Measurements from ENCODE around the gene RBM14. TPM values are rescaled to one million over a fixed set of nuclear protein-coding genes. Genes with fewer than 3 reads are reported as not detected.

The RBM14 gene, protein sequence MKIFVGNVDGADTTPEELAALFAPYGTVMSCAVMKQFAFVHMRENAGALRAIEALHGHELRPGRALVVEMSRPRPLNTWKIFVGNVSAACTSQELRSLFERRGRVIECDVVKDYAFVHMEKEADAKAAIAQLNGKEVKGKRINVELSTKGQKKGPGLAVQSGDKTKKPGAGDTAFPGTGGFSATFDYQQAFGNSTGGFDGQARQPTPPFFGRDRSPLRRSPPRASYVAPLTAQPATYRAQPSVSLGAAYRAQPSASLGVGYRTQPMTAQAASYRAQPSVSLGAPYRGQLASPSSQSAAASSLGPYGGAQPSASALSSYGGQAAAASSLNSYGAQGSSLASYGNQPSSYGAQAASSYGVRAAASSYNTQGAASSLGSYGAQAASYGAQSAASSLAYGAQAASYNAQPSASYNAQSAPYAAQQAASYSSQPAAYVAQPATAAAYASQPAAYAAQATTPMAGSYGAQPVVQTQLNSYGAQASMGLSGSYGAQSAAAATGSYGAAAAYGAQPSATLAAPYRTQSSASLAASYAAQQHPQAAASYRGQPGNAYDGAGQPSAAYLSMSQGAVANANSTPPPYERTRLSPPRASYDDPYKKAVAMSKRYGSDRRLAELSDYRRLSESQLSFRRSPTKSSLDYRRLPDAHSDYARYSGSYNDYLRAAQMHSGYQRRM
- 49.9 and 64.6 TPM in 2 replicates for total RNA-seq

DNA sequence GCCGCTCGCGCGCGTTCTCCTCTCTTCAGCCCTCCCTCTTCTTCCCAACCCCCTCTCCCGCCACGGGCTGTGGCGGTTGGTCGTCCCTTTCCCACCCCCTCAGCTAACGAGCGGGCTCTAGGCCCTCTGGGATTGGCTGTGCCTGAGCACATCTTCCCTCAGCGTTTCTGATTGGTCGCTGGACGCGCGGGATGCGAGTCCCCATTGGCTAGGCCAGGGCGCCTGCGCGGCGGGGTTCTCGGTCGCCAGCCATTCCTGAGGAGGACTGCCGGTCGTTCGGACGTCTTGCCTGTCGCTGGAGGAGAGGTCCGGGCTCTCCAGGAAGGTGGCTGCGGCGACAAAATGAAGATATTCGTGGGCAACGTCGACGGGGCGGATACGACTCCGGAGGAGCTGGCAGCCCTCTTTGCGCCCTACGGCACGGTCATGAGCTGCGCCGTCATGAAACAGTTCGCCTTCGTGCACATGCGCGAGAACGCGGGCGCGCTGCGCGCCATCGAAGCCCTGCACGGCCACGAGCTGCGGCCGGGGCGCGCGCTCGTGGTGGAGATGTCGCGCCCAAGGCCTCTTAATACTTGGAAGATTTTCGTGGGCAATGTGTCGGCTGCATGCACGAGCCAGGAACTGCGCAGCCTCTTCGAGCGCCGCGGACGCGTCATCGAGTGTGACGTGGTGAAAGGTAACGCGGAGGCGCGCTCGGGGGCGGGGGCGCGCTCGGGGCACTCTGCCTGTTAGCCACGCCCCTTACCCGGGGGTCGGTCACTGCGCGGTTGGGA lies at the start of gene RBM14:
TSS of gene RBM14 (plus strand) at position 252 of the 776 bp plus-strand sequence. CDS start at position 343, 91 bp downstream.
- Histone ChIP-seq H3K36me3 (ENCODE audit: control insufficient read depth, insufficient read depth, low read length) (no peaks in the 10 kb centered on the region), H3K4me3 (ENCODE audit: low read depth, low read length) (peak within 1 kb of the TSS; percentile 88), H3K27me3 (ENCODE audit: control insufficient read depth, insufficient read depth, low read length) (no peaks in the 10 kb centered on the region)
- TF ChIP-seq, protein P1, sequence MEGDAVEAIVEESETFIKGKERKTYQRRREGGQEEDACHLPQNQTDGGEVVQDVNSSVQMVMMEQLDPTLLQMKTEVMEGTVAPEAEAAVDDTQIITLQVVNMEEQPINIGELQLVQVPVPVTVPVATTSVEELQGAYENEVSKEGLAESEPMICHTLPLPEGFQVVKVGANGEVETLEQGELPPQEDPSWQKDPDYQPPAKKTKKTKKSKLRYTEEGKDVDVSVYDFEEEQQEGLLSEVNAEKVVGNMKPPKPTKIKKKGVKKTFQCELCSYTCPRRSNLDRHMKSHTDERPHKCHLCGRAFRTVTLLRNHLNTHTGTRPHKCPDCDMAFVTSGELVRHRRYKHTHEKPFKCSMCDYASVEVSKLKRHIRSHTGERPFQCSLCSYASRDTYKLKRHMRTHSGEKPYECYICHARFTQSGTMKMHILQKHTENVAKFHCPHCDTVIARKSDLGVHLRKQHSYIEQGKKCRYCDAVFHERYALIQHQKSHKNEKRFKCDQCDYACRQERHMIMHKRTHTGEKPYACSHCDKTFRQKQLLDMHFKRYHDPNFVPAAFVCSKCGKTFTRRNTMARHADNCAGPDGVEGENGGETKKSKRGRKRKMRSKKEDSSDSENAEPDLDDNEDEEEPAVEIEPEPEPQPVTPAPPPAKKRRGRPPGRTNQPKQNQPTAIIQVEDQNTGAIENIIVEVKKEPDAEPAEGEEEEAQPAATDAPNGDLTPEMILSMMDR (IDR thresholded peaks at IDR 0.05; ENCODE audit: insufficient read depth, low read length, poor library complexity, severe bottlenecking): no peak
- DNase-seq (ENCODE audit: low read depth): peak; percentile 93

DNA sequence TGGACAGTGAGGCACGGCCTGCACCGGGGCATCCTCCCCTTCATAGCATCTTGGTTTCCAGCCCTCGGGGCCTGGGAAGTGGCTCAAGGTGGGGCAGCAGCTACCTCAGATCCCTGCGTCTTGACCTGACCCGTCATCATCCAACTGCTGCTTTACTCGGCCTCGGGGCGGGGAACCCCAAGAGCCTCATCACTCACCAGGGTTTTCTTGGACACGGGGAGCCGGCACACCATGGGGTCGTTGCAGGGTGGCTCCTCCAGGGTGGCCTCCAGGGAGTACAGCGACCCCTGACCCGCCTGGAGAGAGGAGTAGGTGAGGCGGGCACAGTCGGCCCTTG lies 48.7 kb upstream of the RBM14 start:
- no peak for DNase-seq (ENCODE audit: low read depth)
- Histone ChIP-seq H3K27me3 (ENCODE audit: control insufficient read depth, insufficient read depth, low read length) (peaks cover 8% of the 10 kb centered on the region), H3K36me3 (ENCODE audit: control insufficient read depth, insufficient read depth, low read length) (no peaks in the 10 kb centered on the region), H3K4me3 (ENCODE audit: low read depth, low read length) (peak overlapping the region; percentile 38)
- TF ChIP-seq, protein P1 (IDR thresholded peaks at IDR 0.05; ENCODE audit: insufficient read depth, low read length, poor library complexity, severe bottlenecking): no peak

DNA sequence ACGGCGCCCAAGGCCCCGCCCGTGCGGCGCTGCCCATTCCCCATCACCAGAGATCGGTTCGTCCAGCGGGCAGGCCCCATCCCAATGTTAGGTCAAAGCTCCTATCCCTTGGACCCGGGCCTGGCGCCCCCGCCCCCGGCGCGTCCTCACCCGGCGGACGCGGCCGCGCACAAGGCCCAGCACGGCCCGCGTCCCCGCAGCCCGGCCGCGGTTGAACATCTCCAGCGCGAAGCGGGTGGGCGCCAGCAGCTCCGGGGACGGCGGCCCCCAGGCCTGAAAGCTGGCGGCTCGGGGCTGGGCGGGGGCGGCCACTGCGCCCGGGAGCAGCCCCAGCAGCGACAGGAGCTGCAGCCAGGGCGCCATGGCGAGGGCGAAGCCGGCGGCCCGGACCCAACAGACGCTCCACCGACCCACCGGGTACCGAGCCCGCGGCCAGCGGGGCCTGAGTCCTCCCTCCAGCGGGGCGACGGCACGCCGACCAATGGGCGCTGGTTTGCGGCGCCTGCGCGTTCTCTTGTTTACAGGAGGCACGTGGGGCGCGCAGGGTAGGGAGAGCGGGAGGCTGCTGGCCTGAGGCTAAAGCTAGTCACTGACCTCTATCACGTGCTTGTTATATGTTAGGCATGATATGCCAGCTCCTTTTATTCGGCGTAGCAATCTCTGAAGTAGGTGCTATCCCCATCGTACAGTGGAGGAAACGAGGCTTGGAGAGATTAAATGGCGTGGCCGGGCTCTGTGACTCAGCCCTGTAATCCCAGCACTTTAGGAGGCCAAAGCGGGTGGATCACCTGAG lies 48.1 kb upstream of the RBM14 start, which contains the start of gene CTSF:
TSS of gene CTSF (minus strand) at position 483 of the 793 bp plus-strand sequence. CDS start at position 363, 120 bp downstream.
- Histone ChIP-seq H3K36me3 (ENCODE audit: control insufficient read depth, insufficient read depth, low read length) (no peaks in the 10 kb centered on the region), H3K4me3 (ENCODE audit: low read depth, low read length) (peak within 1 kb of the TSS; percentile 38), H3K27me3 (ENCODE audit: control insufficient read depth, insufficient read depth, low read length) (peaks cover 8% of the 10 kb centered on the region)
- no peak for DNase-seq (ENCODE audit: low read depth)
- TF ChIP-seq, protein P1 (IDR thresholded peaks at IDR 0.05; ENCODE audit: insufficient read depth, low read length, poor library complexity, severe bottlenecking): no peak

DNA sequence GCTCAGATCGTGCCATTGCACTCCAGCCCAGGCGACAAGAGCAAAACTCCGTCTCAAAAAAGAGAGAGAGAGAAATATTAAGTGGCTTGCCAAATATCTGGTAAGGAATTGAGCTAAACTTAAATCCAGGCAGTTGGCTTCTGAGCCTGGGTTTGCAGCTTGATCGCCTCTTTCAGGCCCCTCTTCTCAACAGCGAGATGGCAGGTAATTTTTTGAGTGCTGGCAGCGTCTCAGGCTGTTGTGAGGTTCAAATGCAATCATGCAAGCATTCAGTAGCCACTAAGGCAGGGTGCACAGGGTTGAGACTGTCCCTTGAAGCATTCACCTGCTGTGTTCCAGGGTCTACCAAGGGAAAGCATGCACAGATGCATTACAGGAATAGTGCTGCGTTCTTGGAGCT lies 47.4 kb upstream of the RBM14 start:
- no peak for DNase-seq (ENCODE audit: low read depth)
- Histone ChIP-seq H3K36me3 (ENCODE audit: control insufficient read depth, insufficient read depth, low read length) (no peaks in the 10 kb centered on the region), H3K4me3 (ENCODE audit: low read depth, low read length) (no peak overlapping the region), H3K27me3 (ENCODE audit: control insufficient read depth, insufficient read depth, low read length) (peaks cover 8% of the 10 kb centered on the region)
- TF ChIP-seq, protein P1 (IDR thresholded peaks at IDR 0.05; ENCODE audit: insufficient read depth, low read length, poor library complexity, severe bottlenecking): no peak

DNA sequence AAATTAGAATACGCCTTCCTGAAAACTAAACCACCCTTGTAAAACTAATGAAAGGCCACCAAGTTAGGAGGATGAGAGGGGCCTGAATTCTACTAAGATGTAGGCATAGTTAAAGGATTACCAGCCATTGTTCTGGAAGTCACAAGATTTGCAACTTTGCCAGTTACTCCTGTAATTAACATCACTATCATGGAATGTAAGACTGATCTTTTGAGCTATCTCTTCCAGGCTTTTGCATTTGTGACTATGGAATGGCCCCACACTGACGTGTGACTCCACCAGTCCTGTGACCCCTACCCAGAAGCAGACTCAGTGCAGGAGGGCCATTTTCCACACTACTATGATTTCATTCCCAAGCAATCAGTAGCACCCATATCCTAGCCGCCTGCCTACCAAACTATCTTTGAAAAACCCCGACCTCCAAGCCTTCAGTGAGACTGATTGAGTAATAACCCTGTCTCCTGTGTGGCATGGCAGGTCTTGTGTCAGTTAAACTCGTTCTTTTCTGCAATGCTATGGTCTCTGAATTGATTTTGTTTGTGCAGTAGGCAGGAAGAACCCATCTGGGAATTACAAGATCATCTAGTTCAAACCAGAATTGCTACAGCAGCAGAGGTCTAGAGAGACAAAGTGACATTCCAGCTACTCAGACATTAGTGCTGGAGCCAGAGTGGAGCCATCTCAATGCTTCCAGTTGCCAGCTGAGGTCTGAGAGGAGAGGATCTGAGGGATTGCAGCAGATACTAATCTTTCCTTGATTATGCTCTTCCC lies 46.2 kb upstream of the RBM14 start:
- no peaks in the 10 kb centered on the region for H3K36me3 ChIP-seq (ENCODE audit: control insufficient read depth, insufficient read depth, low read length)

More for the DNA sequence above, 46.2 kb upstream of the RBM14 start:
- Histone ChIP-seq H3K27me3 (ENCODE audit: control insufficient read depth, insufficient read depth, low read length) (peaks cover 10% of the 10 kb centered on the region), H3K4me3 (ENCODE audit: low read depth, low read length) (no peak overlapping the region)
- TF ChIP-seq, protein P1 (IDR thresholded peaks at IDR 0.05; ENCODE audit: insufficient read depth, low read length, poor library complexity, severe bottlenecking): no peak
- no peak for DNase-seq (ENCODE audit: low read depth)

Measured in kidney epithelial cell (primary cell).